Measurements from ENCODE around the gene RNF115. TPM values are rescaled to one million over a fixed set of nuclear protein-coding genes. Genes with fewer than 3 reads are reported as not detected.

Gene RNF115
- total and polyA plus RNA-seq, 2 of the 13 experiments (the other 11 are each of a cell fraction or from before 2014, with no cell fraction given): 6.0 to 10.1 TPM

DNA sequence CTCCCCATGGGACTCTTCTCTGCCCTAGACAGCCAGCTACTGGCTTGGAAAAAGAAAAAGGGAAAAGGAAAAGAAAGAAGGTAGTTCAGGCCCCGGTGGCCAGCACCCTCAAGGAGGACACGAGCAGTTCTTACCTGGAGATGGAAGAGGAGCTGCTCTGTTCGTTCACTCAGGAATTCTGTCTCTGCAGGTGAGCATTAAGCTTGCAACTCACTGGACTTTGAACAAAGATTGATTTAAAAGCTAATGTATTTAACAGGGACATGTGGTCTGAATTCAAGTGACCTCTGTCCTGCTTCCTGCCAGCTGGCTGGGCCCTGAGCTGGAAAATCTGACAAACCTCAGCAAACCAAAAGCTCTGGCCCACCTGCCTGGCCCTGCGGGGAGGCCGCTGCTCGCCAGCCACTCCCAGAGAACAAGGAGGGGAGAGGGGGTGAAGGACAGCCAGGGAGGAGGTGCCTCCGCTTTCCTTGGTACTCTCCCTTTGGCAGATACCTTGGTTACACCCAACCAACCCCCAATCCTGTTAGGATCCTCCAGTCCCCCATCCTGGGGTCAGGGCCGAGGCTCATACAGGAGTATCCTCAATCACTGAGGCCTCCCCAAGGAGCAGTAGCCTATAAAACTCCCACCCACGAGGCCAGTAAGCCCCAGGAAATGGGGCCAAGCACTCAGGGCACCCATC is 116.6 kb downstream of the RNF115 start, which contains the start of gene PDZK1 (continued):
- TF ChIP-seq, protein P1, sequence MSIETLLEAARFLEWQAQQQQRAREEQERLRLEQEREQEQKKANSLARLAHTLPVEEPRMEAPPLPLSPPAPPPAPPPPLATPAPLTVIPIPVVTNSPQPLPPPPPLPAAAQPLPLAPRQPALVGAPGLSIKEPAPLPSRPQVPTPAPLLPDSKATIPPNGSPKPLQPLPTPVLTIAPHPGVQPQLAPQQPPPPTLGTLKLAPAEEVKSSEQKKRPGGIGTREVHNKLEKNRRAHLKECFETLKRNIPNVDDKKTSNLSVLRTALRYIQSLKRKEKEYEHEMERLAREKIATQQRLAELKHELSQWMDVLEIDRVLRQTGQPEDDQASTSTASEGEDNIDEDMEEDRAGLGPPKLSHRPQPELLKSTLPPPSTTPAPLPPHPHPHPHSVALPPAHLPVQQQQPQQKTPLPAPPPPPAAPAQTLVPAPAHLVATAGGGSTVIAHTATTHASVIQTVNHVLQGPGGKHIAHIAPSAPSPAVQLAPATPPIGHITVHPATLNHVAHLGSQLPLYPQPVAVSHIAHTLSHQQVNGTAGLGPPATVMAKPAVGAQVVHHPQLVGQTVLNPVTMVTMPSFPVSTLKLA (IDR thresholded peaks at IDR 0.05): no peak
- TF ChIP-seq YEATS4 (CRISPR knock-in tag; IDR thresholded peaks at IDR 0.05; ENCODE audit: borderline replicate concordance) (peak; percentile 67), PAWR (CRISPR knock-in tag; IDR thresholded peaks at IDR 0.05; ENCODE audit: borderline replicate concordance) (no peak), ZNF383 (CRISPR knock-in tag; IDR thresholded peaks at IDR 0.05; ENCODE audit: borderline replicate concordance) (no peak), TRIM24 (CRISPR knock-in tag; IDR thresholded peaks at IDR 0.05) (no peak), RBM39 (IDR thresholded peaks at IDR 0.05; ENCODE audit: low read depth, low read length, poor library complexity, severe bottlenecking) (no peak), FOXK2 (IDR thresholded peaks at IDR 0.05) (no peak), YY1 (IDR thresholded peaks at IDR 0.05; ENCODE audit: insufficient read depth, insufficient replicate concordance, low read depth, low read length) (no peak), STAT5B (CRISPR knock-in tag; IDR thresholded peaks at IDR 0.05) (no peak), HOXA7 (CRISPR knock-in tag; IDR thresholded peaks at IDR 0.05) (no peak), MEF2D (CRISPR knock-in tag; IDR thresholded peaks at IDR 0.05) (no peak), NCOA5 (CRISPR knock-in tag; IDR thresholded peaks at IDR 0.05) (no peak), SRY (CRISPR knock-in tag; IDR thresholded peaks at IDR 0.05) (no peak), ZNF441 (CRISPR knock-in tag; IDR thresholded peaks at IDR 0.05; ENCODE audit: borderline replicate concordance) (0 out of 2 replicates have a peak, but pooled peaks have one; percentile 58), RBM22 (optimal IDR thresholded peaks at IDR 0.05; ENCODE audit: low read length) (no peak), HNRNPL (IDR thresholded peaks at IDR 0.05; ENCODE audit: low read depth, low read length) (no peak)
- TF ChIP-seq, protein P2, sequence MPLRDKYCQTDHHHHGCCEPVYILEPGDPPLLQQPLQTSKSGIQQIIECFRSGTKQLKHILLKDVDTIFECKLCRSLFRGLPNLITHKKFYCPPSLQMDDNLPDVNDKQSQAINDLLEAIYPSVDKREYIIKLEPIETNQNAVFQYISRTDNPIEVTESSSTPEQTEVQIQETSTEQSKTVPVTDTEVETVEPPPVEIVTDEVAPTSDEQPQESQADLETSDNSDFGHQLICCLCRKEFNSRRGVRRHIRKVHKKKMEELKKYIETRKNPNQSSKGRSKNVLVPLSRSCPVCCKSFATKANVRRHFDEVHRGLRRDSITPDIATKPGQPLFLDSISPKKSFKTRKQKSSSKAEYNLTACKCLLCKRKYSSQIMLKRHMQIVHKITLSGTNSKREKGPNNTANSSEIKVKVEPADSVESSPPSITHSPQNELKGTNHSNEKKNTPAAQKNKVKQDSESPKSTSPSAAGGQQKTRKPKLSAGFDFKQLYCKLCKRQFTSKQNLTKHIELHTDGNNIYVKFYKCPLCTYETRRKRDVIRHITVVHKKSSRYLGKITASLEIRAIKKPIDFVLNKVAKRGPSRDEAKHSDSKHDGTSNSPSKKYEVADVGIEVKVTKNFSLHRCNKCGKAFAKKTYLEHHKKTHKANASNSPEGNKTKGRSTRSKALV (CRISPR knock-in tag; IDR thresholded peaks at IDR 0.05): no peak
- TF ChIP-seq, protein P3, sequence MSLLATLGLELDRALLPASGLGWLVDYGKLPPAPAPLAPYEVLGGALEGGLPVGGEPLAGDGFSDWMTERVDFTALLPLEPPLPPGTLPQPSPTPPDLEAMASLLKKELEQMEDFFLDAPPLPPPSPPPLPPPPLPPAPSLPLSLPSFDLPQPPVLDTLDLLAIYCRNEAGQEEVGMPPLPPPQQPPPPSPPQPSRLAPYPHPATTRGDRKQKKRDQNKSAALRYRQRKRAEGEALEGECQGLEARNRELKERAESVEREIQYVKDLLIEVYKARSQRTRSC (CRISPR knock-in tag; IDR thresholded peaks at IDR 0.05; ENCODE audit: low read depth): no peak
- TF ChIP-seq, protein P4, sequence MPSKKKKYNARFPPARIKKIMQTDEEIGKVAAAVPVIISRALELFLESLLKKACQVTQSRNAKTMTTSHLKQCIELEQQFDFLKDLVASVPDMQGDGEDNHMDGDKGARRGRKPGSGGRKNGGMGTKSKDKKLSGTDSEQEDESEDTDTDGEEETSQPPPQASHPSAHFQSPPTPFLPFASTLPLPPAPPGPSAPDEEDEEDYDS (CRISPR knock-in tag; IDR thresholded peaks at IDR 0.05): peak; percentile 52; the same call in 1 of the 2 replicates
- TF ChIP-seq, protein P5, sequence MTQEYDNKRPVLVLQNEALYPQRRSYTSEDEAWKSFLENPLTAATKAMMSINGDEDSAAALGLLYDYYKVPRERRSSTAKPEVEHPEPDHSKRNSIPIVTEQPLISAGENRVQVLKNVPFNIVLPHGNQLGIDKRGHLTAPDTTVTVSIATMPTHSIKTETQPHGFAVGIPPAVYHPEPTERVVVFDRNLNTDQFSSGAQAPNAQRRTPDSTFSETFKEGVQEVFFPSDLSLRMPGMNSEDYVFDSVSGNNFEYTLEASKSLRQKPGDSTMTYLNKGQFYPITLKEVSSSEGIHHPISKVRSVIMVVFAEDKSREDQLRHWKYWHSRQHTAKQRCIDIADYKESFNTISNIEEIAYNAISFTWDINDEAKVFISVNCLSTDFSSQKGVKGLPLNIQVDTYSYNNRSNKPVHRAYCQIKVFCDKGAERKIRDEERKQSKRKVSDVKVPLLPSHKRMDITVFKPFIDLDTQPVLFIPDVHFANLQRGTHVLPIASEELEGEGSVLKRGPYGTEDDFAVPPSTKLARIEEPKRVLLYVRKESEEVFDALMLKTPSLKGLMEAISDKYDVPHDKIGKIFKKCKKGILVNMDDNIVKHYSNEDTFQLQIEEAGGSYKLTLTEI (CRISPR knock-in tag; conservative IDR thresholded peaks at IDR 0.05): no peak
- TF ChIP-seq, protein P6, sequence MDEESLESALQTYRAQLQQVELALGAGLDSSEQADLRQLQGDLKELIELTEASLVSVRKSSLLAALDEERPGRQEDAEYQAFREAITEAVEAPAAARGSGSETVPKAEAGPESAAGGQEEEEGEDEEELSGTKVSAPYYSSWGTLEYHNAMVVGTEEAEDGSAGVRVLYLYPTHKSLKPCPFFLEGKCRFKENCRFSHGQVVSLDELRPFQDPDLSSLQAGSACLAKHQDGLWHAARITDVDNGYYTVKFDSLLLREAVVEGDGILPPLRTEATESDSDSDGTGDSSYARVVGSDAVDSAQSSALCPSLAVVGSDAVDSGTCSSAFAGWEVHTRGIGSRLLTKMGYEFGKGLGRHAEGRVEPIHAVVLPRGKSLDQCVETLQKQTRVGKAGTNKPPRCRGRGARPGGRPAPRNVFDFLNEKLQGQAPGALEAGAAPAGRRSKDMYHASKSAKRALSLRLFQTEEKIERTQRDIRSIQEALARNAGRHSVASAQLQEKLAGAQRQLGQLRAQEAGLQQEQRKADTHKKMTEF (CRISPR knock-in tag; IDR thresholded peaks at IDR 0.05): peak; percentile 71

Data from HepG2 (cell line).